GM12878 (cell line): ENCODE data around the gene BDH2. TPM values are rescaled to one million over a fixed set of nuclear protein-coding genes. Genes with fewer than 3 reads are reported as not detected.

ENCODE experiments used
- ATAC-seq: fragments of 200-7000 bp; cut with Tn5 transposase; 3 replicates; pipeline ENCODE4 v1.9.1; 2020; ENCODE audit warnings: mild to moderate bottlenecking, moderate library complexity
- BruUV-seq: library from RNA; stranded (reverse); fragments of 400-500 nt; replicated peaks from 2 replicates; lab custom pipeline; 2021; lab: Mats Ljungman, UMichigan
- CTCF ChIA-PET: fragments of 300-600 bp; sonication (Branson Sonifier 250); formaldehyde crosslinking; extraction: SDS; loops from one replicate; lab custom pipeline; 2021; ENCODE audit warnings: inconsistent platforms; lab: Yijun Ruan, JAX
- POLR2A ChIA-PET: fragments of 350-600 bp; formaldehyde crosslinking; extraction: SDS; loops from one replicate; lab custom pipeline; 2021; ENCODE audit warnings: inconsistent platforms; lab: Charles Lee
- RAD21 ChIA-PET: fragments of 300-600 bp; sonication (Branson Sonifier 250); formaldehyde crosslinking; loops from one replicate; lab custom pipeline; 2023; ENCODE audit warnings: antibody characterized with exemption; ENCODE audit not compliant: unreplicated experiment; lab: Charles Lee
- SMC1A ChIA-PET: fragments of 300-600 bp; sonication (Branson Sonifier 250); formaldehyde crosslinking; loops from one replicate; lab custom pipeline; 2023; ENCODE audit not compliant: unreplicated experiment, uncharacterized antibody; lab: Charles Lee
- DNase-seq: peaks from one replicate; pipeline ENCODE4 v3.0.0-alpha.2; 2011; ENCODE audit warnings: low read depth, low spot score
- FAIRE-seq: peaks from 3 replicates; lab custom pipeline; 2011; peaks lifted over from hg19 to GRCh38; lab: Jason Lieb, UNC
- H2AFZ ChIP-seq: 2 replicates; pipeline ENCODE4 v1.6.0; 2011; ENCODE audit warnings: low read depth, low read length, control low read depth; ENCODE audit not compliant: control insufficient read depth
- H3K27ac ChIP-seq: 2 replicates; pipeline ENCODE4 v1.5.1; 2011; ENCODE audit warnings: control low read depth; ENCODE audit not compliant: control insufficient read depth, insufficient read depth
- H3K27me3 ChIP-seq, 2 experiments: replicated peaks in 1 of 2; 2 replicates each; pipeline versions ENCODE4 v1.6.0 to v1.6.1; 2011; ENCODE audit warnings: low read length in 1 of 2; ENCODE audit not compliant: control insufficient read depth in 2 of 2, insufficient read depth in 2 of 2
- H3K36me3 ChIP-seq, 2 experiments: 2 replicates each; pipeline ENCODE4 v1.5.1; 2011; ENCODE audit warnings: low read length in 1 of 2; ENCODE audit not compliant: control insufficient read depth in 2 of 2, insufficient read depth in 2 of 2
- H3K4me1 ChIP-seq: 2 replicates; pipeline ENCODE4 v1.6.1; 2011; ENCODE audit warnings: mild to moderate bottlenecking, low read length, moderate library complexity, mixed read lengths; ENCODE audit not compliant: control insufficient read depth, insufficient read depth
- H3K4me2 ChIP-seq: 2 replicates; pipeline ENCODE4 v1.6.0; 2011; ENCODE audit warnings: control low read depth; ENCODE audit not compliant: control insufficient read depth, insufficient read depth
- H3K4me3 ChIP-seq: fragments of 200-600 bp; sonication (generic); 2 replicates; pipeline ENCODE4 v1.5.1; 2016
- H3K79me2 ChIP-seq: 2 replicates; pipeline ENCODE4 v1.6.0; 2011; ENCODE audit warnings: low read length; ENCODE audit not compliant: control insufficient read depth, insufficient read depth
- H3K9ac ChIP-seq: 2 replicates; pipeline ENCODE4 v1.8.0; 2011; ENCODE audit warnings: low read length, control low read depth, mixed read lengths; ENCODE audit not compliant: control insufficient read depth, insufficient read depth
- H3K9me3 ChIP-seq: replicated peaks from 3 replicates; pipeline ENCODE4 v1.5.1; 2011; ENCODE audit warnings: mild to moderate bottlenecking, low read length; ENCODE audit not compliant: control insufficient read depth, insufficient read depth
- H4K20me1 ChIP-seq: 2 replicates; pipeline ENCODE4 v1.6.0; 2011; ENCODE audit not compliant: control insufficient read depth, insufficient read depth
- BCLAF1 ChIP-seq: fragments of 450-650 bp; IDR thresholded peaks from 2 replicates; pipeline ENCODE4 v1.6.1; 2017; ENCODE audit warnings: antibody characterized with exemption, mild to moderate bottlenecking, moderate library complexity
- BRCA1 ChIP-seq: IDR thresholded peaks from 2 replicates; pipeline ENCODE4 v1.6.1; 2011; ENCODE audit warnings: low read depth, low read length, improper control_type of control experiment
- CREM ChIP-seq: IDR thresholded peaks from 2 replicates; pipeline ENCODE4 v1.6.1; 2014; ENCODE audit warnings: antibody characterized with exemption, low read depth
- EED ChIP-seq: sonication (generic); IDR thresholded peaks from 2 replicates; pipeline ENCODE4 v1.6.1; 2016; ENCODE audit warnings: antibody characterized with exemption, low read depth
- FOXK2 ChIP-seq: fragments of 450-650 bp; IDR thresholded peaks from 2 replicates; pipeline ENCODE4 v1.6.1; 2017; ENCODE audit warnings: mild to moderate bottlenecking, moderate library complexity
- FOXM1 ChIP-seq: IDR thresholded peaks from 2 replicates; pipeline ENCODE4 v1.6.1; 2012; ENCODE audit warnings: low read depth, mild to moderate bottlenecking, inconsistent platforms, low read length, moderate library complexity
- KAT2A ChIP-seq: conservative IDR thresholded peaks from 2 replicates; pipeline ENCODE4 v1.6.1; 2011; ENCODE audit warnings: low read depth, low read length; ENCODE audit not compliant: control insufficient read depth
- MYC ChIP-seq: IDR thresholded peaks from 2 replicates; pipeline ENCODE4 v1.6.1; 2011; ENCODE audit warnings: mild to moderate bottlenecking, low read length, moderate library complexity, inconsistent platforms; ENCODE audit not compliant: insufficient read depth, insufficient replicate concordance, insufficient read length, severe bottlenecking
- NR2F1 ChIP-seq: fragments of 450-650 bp; conservative IDR thresholded peaks from 2 replicates; pipeline ENCODE4 v1.6.1; 2017; ENCODE audit warnings: mild to moderate bottlenecking
- PAX8 ChIP-seq: fragments of 450-650 bp; IDR thresholded peaks from 2 replicates; pipeline ENCODE4 v1.6.1; 2017; ENCODE audit warnings: mild to moderate bottlenecking, moderate library complexity
- PBX3 ChIP-seq: IDR thresholded peaks from 2 replicates; pipeline ENCODE4 v1.6.1; 2011; ENCODE audit warnings: mild to moderate bottlenecking, low read depth, low read length, moderate library complexity; ENCODE audit not compliant: insufficient replicate concordance
- PKNOX1 ChIP-seq: fragments of 450-650 bp; IDR thresholded peaks from 2 replicates; pipeline ENCODE4 v1.6.1; 2016; ENCODE audit warnings: mild to moderate bottlenecking
- RFX5 ChIP-seq: IDR thresholded peaks from 2 replicates; pipeline ENCODE4 v1.6.1; 2011; ENCODE audit warnings: low read depth, low read length, improper control_type of control experiment
- SIN3A ChIP-seq: IDR thresholded peaks from 2 replicates; pipeline ENCODE4 v1.6.1; 2012; ENCODE audit warnings: low read depth, low read length, improper control_type of control experiment
- TCF3 ChIP-seq: IDR thresholded peaks from 2 replicates; pipeline ENCODE4 v1.6.1; 2012; ENCODE audit warnings: low read depth, mild to moderate bottlenecking, low read length, borderline replicate concordance; ENCODE audit not compliant: insufficient read depth
- YY1 ChIP-seq: IDR thresholded peaks from 2 replicates; pipeline ENCODE4 v1.6.1; 2011; ENCODE audit warnings: low read depth, mild to moderate bottlenecking, low read length
- ZNF217 ChIP-seq: fragments of 450-650 bp; IDR thresholded peaks from 2 replicates; pipeline ENCODE4 v1.6.1; 2017; ENCODE audit warnings: antibody characterized with exemption, mild to moderate bottlenecking
- WGBS: methylation state at CpG from one replicate; pipeline ENCODE4 v1.1.6; 2016; ENCODE audit warnings: low lambda C conversion rate; ENCODE audit not compliant: insufficient replicate concordance, insufficient coverage; ENCODE audit errors: missing lambda C conversion rate; 5-methylcytosine and 5-hydroxymethylcytosine counted together
- in situ Hi-C: fragments of 300-500 bp; cut with MboI; formaldehyde crosslinking; loops from 9 replicates; pipeline ENCODE4 v1.14.3; 2018; ENCODE audit warnings: mixed read lengths
- intact Hi-C: fragments of 100-400 bp; cut with micrococcal nuclease; formaldehyde crosslinking; loops from one replicate; pipeline ENCODE4 v1.14.2; 2022; ENCODE audit not compliant: unreplicated experiment
- polyA plus RNA-seq, 11 experiments: library from polyadenylated mRNA; depleted of rRNA in 4 of 11; unstranded in 6 of 11; stranded (reverse) in 5 of 11; fragments of >200 nt; fragmentation: Nextera tagmentation in 4 of 11; fragmentation: Illumina TruSeq in 1 of 11; extraction: Ambion mirVana in 4 of 11; extraction: Trizol in 1 of 11; gene quantifications; 1 replicate in 1 of 11; 2 replicates in 10 of 11; pipeline versions ENCODE4 v1.2.1 to v1.2.3, GENCODE V29; 2011 to 2016; ENCODE audit warnings: inconsistent platforms in 2 of 11, missing spikeins in 2 of 11, low read depth in 1 of 11
- total RNA-seq, 4 experiments: library from RNA; depleted of rRNA in 3 of 4; stranded (reverse); fragments of >200 nt in 3 of 4; fragmentation: Illumina TruSeq in 1 of 4; extraction: Trizol in 1 of 4; gene quantifications; 2 replicates each; pipeline versions ENCODE4 v1.2.1 to v1.2.3, GENCODE V29; 2013 to 2021

BDH2 gene
- total and polyA plus RNA-seq, 10 of the 15 experiments (the other 5 are each of a cell fraction or from before 2014, with no cell fraction given), result 20.9 to 47.3 (median 33.5) TPM

GRCh38 chr4:103067841-103068547 is 31.6 kb downstream of the BDH2 start (continued):
- TF ChIP-seq PBX3 (no peak), TCF3 (no peak), ZNF217 (no peak)
- TF ChIP-seq, all 136 proteins: peak for 0

GRCh38 chr4:103060453-103061148 is 39.0 kb downstream of the BDH2 start:
- BruUV-seq, result no TSS peak
- H3K9ac ChIP-seq, result no peak overlapping the region
- TF ChIP-seq BRCA1, result no peak
- TF ChIP-seq RFX5, result no peak
- TF ChIP-seq SIN3A, result no peak
- no peak for TF ChIP-seq PAX8
- no peak for TF ChIP-seq EED
- no peak for TF ChIP-seq CREM
- TF ChIP-seq MYC, result no peak
- TF ChIP-seq KAT2A, result no peak
- no peak for TF ChIP-seq NR2F1
- no peak for TF ChIP-seq FOXM1
- TF ChIP-seq BCLAF1, result no peak
- no peak for TF ChIP-seq PKNOX1
- no peak for TF ChIP-seq YY1
- TF ChIP-seq FOXK2, result no peak

More at GRCh38 chr4:103060453-103061148, 39.0 kb downstream of the BDH2 start:
- ChIA-PET SMC1A (interaction anchor here (1.0 to 2.2 kb wide), 4 partner anchors 15 to 39 kb away, joined by 3 to 7 read pairs (median 5); no protein-coding TSS in a partner anchor), CTCF (interaction anchor here (0.7 to 3.8 kb wide), 5 partner anchors 14 to 418 kb away, joined by 3 to 13 read pairs (median 4); no protein-coding TSS in a partner anchor), RAD21 (no interaction called here), POLR2A (no interaction called here)
- Histone ChIP-seq H3K4me1 (no peaks in the 10 kb centered on the region), H3K4me3 (no peak overlapping the region), H3K36me3 (peaks cover 0 to 8% of the 10 kb centered on the region in 2 experiments; a peak in 1 of 4 replicates), H3K9me3 (no peaks in the 10 kb centered on the region), H3K79me2 (no peaks in the 10 kb centered on the region), H2AFZ (no peak overlapping the region), H3K27me3 (no peaks in the 10 kb centered on the region), H4K20me1 (no peaks in the 10 kb centered on the region), H3K27ac (no peak overlapping the region), H3K4me2 (no peak overlapping the region)
- ATAC-seq (no peak), FAIRE-seq (no peak), DNase-seq (no peak)
- 100% methylated on average over 2 of the region's 2 CpGs for WGBS
- intact Hi-C loops, result no loop called here
- in situ Hi-C loops, result no loop called here
